PFSK-1 (cell line): ENCODE results near the gene GJB2.

Experiments
- FOXP2 ChIP-seq: optimal IDR thresholded peaks from 2 replicates; pipeline ENCODE3; 2011; ENCODE audit warnings: borderline replicate concordance, control low read depth, inconsistent platforms; ENCODE audit not compliant: insufficient read depth; ENCODE audit errors: extremely low read length, extremely low read depth
- POLR2AphosphoS5 ChIP-seq: IDR thresholded peaks from 2 replicates; pipeline ENCODE4 v1.6.1; 2012; ENCODE audit warnings: low read depth, mild to moderate bottlenecking, control low read depth, low read length, moderate library complexity
- REST ChIP-seq, 2 experiments: IDR thresholded peaks; 2 replicates each; pipeline versions ENCODE4 v1.6.1 to v1.8.0; 2011 to 2012; ENCODE audit warnings: low read depth in 2 of 2, low read length in 2 of 2, control low read depth in 1 of 2, inconsistent platforms in 1 of 2, mild to moderate bottlenecking in 1 of 2, moderate library complexity in 1 of 2; ENCODE audit not compliant: insufficient read depth in 1 of 2
- SIN3A ChIP-seq: IDR thresholded peaks from 2 replicates; pipeline ENCODE4 v1.6.1; 2012; ENCODE audit warnings: mild to moderate bottlenecking, low read length, moderate library complexity, borderline replicate concordance; ENCODE audit not compliant: insufficient read depth
- TAF1 ChIP-seq: IDR thresholded peaks from 2 replicates; pipeline ENCODE4 v1.6.1; 2012; ENCODE audit warnings: low read length, control low read depth, borderline replicate concordance; ENCODE audit not compliant: insufficient read depth

The GJB2 gene

DNA sequence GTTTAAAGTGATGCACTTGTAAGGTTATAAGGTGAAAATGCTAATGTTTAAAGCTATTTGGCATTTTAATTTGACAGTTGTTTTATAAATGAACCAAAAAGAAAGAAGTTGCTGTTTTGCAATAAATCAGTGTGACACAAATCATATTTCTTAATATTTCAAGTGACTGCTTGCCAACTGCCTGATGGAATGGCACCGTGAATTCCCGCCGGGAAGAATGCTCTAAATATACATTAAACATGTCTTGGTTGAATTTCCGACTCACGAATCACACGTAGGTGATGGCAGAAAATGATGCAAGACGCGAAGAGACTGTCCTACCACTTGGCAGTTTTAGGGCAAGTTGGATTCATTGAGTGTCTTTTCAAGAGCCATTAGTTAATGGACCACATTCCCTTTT, 3.1 kb upstream of the GJB2 start:
- TF ChIP-seq REST (IDR thresholded peaks at IDR 0.05; ENCODE audit: insufficient read depth in 1 of 2, low read depth in 2 of 2, low read length in 2 of 2): no peak
- TF ChIP-seq POLR2AphosphoS5: no peak
- TF ChIP-seq SIN3A: no peak
- no peak for TF ChIP-seq TAF1
- TF ChIP-seq FOXP2: no peak

DNA sequence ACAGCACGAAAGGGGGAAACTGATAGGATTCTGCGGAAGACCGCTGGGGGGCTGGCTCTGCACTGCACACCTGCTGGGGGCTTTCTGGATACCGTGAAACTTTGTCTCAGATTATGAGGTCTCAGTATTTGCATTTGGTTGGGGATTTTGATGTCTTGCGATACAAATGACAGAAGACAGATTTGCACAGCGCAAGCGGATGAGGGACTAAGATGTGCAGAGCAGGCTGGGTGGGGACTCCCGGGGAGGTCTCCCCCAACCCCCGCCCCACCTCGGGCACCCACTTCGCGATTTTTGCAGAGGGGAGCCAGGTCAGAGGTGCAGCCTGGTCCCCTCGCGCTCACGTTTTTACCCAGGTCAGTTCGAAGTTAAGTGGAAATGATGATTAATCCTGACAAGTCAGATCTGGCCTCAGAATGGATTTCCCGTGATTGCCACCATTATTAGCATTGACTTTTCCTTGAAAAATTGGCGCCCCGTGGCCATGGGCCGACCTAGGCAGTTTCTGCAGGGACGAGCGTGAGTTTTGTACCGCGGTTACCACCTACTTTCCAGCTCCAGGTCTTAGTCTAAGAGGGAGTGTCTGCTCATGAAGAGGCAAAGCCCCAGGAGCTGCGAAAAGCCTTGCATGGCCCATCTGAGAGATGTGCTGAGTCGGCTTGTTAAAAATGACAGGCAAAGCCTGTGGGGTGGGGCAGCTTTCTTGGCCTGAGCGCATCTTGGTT, 1.3 kb upstream of the GJB2 start:
- TF ChIP-seq SIN3A (no peak), POLR2AphosphoS5 (no peak), REST (IDR thresholded peaks at IDR 0.05; ENCODE audit: insufficient read depth in 1 of 2, low read depth in 2 of 2, low read length in 2 of 2) (no peak), TAF1 (no peak), FOXP2 (no peak)

GRCh38 chr13:20193162-20193906, 596 bp upstream of the GJB2 start:
- no peak for TF ChIP-seq FOXP2
- no peak for TF ChIP-seq REST (IDR thresholded peaks at IDR 0.05; ENCODE audit: insufficient read depth in 1 of 2, low read depth in 2 of 2, low read length in 2 of 2)
- no peak for TF ChIP-seq SIN3A
- no peak for TF ChIP-seq POLR2AphosphoS5
- no peak for TF ChIP-seq TAF1

DNA sequence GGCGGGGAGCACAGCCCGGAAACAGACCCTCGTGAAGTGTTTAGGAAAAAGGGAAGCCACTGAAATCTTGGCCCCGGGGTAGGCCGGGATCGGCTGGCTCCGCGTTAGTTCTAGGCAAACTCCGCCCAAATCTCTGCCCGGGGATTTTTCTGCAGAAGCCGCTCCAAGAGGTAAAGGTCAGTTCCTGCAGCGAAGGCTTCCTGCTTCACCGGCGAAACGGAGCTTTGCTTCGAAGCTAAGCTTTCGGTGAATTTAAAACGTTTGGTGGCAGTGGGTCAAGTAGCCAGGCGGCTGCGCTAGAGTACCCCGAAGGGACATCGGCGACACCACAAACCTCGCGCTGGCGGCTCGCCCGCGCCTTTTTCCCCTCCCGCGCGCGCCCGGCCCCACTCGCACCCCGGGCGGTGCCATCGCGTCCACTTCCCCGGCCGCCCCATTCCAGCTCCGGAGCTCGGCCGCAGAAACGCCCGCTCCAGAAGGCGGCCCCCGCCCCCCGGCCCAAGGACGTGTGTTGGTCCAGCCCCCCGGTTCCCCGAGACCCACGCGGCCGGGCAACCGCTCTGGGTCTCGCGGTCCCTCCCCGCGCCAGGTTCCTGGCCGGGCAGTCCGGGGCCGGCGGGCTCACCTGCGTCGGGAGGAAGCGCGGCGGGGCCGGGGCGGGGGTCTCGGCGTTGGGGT, 441 bp downstream of the GJB2 start:
- TF ChIP-seq REST (IDR thresholded peaks at IDR 0.05; ENCODE audit: insufficient read depth in 1 of 2, low read depth in 2 of 2, low read length in 2 of 2) (no peak), FOXP2 (no peak), POLR2AphosphoS5 (no peak), TAF1 (no peak), SIN3A (no peak)
